B cell (primary cell): ENCODE data around the gene TBXA2R. TPM values are rescaled to one million over a fixed set of nuclear protein-coding genes. Genes with fewer than 3 reads are reported as not detected.
"Not testable (repeated sequence)": the region's sequence is repeated elsewhere in the genome, so short reads cannot be mapped to it uniquely, and the experiment has no call there.

ENCODE experiments used
- ATAC-seq: fragments of 200-7000 bp; cut with Tn5 transposase; one replicate; pipeline ENCODE4 v1.10.0; 2021; ENCODE audit warnings: low read depth, mild to moderate bottlenecking, moderate number of reproducible peaks, moderate library complexity
- CTCF ChIA-PET: fragments of 350-600 bp; sonication (Branson Sonifier 250); formaldehyde crosslinking; loops from one replicate; lab custom pipeline; 2021; ENCODE audit warnings: antibody characterized with exemption, inconsistent platforms; lab: Charles Lee
- POLR2A ChIA-PET: fragments of 350-600 bp; sonication (Branson Sonifier 250); formaldehyde crosslinking; loops from one replicate; lab custom pipeline; 2021; ENCODE audit warnings: antibody characterized with exemption; lab: Charles Lee
- DNase-seq: peaks from one replicate; pipeline ENCODE4 v3.0.0; 2013
- H2AFZ ChIP-seq: 2 replicates; pipeline ENCODE4 v1.6.1; 2012; ENCODE audit warnings: mild to moderate bottlenecking, low read depth, low read length; ENCODE audit not compliant: insufficient read depth, poor library complexity, severe bottlenecking
- H3K27ac ChIP-seq, 2 donors: 1 replicate in 1 of 2; 2 replicates in 1 of 2; pipeline ENCODE4 v1.5.1; 2012 to 2013; ENCODE audit warnings: low read length in 2 of 2, mild to moderate bottlenecking in 2 of 2, moderate library complexity in 1 of 2
- H3K27me3 ChIP-seq, 4 experiments: fragments of 200-600 bp in 1 of 4; sonication (generic) in 1 of 4; replicated peaks in 1 of 4; 1 replicate in 2 of 4; 2 replicates in 2 of 4; pipeline versions ENCODE4 v1.6.1 to v1.7.0; 2013 to 2016; ENCODE audit warnings: low read length in 3 of 4, mild to moderate bottlenecking in 2 of 4, mixed read lengths in 1 of 4, moderate library complexity in 1 of 4; ENCODE audit not compliant: insufficient read depth in 4 of 4, control insufficient read depth in 3 of 4; ENCODE audit errors: control extremely low read depth in 1 of 4
- H3K36me3 ChIP-seq, 2 experiments: replicated peaks in 1 of 2; 1 replicate in 1 of 2; 2 replicates in 1 of 2; pipeline versions ENCODE4 v1.6.1 to v1.7.1; 2013; ENCODE audit warnings: low read length in 1 of 2; ENCODE audit not compliant: insufficient read depth in 2 of 2, control insufficient read depth in 1 of 2; ENCODE audit errors: control extremely low read depth in 1 of 2, extremely low read depth in 1 of 2
- H3K4me1 ChIP-seq, 2 donors: fragments of 200-600 bp in 1 of 2; sonication (generic) in 1 of 2; 1 replicate in 1 of 2; 2 replicates in 1 of 2; pipeline versions ENCODE4 v1.5.1 to v1.6.1; 2013 to 2017; ENCODE audit warnings: low read length in 2 of 2; ENCODE audit not compliant: control insufficient read depth in 2 of 2, insufficient read depth in 2 of 2
- H3K4me2 ChIP-seq: replicated peaks from 2 replicates; pipeline ENCODE3; 2012; ENCODE audit warnings: mild to moderate bottlenecking, low read depth, low read length; ENCODE audit not compliant: poor library complexity, severe bottlenecking
- H3K4me3 ChIP-seq, 5 experiments: fragments of 200-600 bp in 1 of 5; sonication (generic) in 1 of 5; 1 replicate in 3 of 5; 2 replicates in 2 of 5; pipeline versions ENCODE4 v1.5.1 to v1.7.0; 2011 to 2016; ENCODE audit warnings: low read length in 4 of 5, mild to moderate bottlenecking in 4 of 5, low read depth in 2 of 5, control low read depth in 1 of 5, moderate library complexity in 1 of 5; ENCODE audit not compliant: insufficient read depth in 1 of 5; ENCODE audit errors: control extremely low read depth in 1 of 5, extremely low read depth in 1 of 5
- H3K79me2 ChIP-seq: fragments of 200-600 bp; sonication (generic); one replicate; pipeline ENCODE4 v1.6.0; 2016; ENCODE audit warnings: low read length; ENCODE audit not compliant: control insufficient read depth, insufficient read depth
- H3K9ac ChIP-seq: fragments of 200-600 bp; sonication (generic); 2 replicates; pipeline ENCODE4 v1.6.1; 2017; ENCODE audit warnings: mild to moderate bottlenecking, low read length, moderate library complexity
- H3K9me3 ChIP-seq, 3 donors: one replicate each; pipeline versions ENCODE4 v1.6.1 to v1.7.1; 2013; ENCODE audit warnings: low read length in 2 of 3; ENCODE audit not compliant: control insufficient read depth in 2 of 3, insufficient read depth in 1 of 3; ENCODE audit errors: control extremely low read depth in 1 of 3
- H4K20me1 ChIP-seq: 2 replicates; pipeline ENCODE4 v1.6.0; 2012; ENCODE audit warnings: mild to moderate bottlenecking, low read length; ENCODE audit not compliant: insufficient read depth, control insufficient read depth, poor library complexity, severe bottlenecking
- H3K27ac Mint-ChIP-seq: one replicate; pipeline ENCODE4 v1.8.0; 2021; ENCODE audit warnings: mixed read lengths
- H3K27me3 Mint-ChIP-seq: one replicate; pipeline ENCODE4 v1.8.0; 2021; ENCODE audit warnings: mixed read lengths
- H3K4me1 Mint-ChIP-seq: one replicate; pipeline ENCODE4 v1.8.0; 2021; ENCODE audit warnings: mixed read lengths
- H3K4me3 Mint-ChIP-seq: one replicate; pipeline ENCODE4 v1.8.0; 2021; ENCODE audit warnings: mixed read lengths
- H3K9me3 Mint-ChIP-seq: one replicate; pipeline ENCODE4 v1.8.0; 2022; ENCODE audit warnings: mixed read lengths; ENCODE audit not compliant: insufficient read depth
- CTCF ChIP-seq: fragments of 200-600 bp; IDR thresholded peaks from one replicate; pipeline ENCODE4 v1.8.0; 2022; ENCODE audit warnings: antibody characterized with exemption, mild to moderate bottlenecking
- EZH2 ChIP-seq: IDR thresholded peaks from 2 replicates; pipeline ENCODE4 v1.6.1; 2012; ENCODE audit warnings: borderline replicate concordance, low read depth, mild to moderate bottlenecking, moderate library complexity, low read length; ENCODE audit not compliant: insufficient read depth, poor library complexity, severe bottlenecking
- WGBS: methylation state at CpG from one replicate; pipeline ENCODE4 v1.1.5; 2013; ENCODE audit warnings: missing lambda C conversion rate; ENCODE audit not compliant: insufficient coverage; 5-methylcytosine and 5-hydroxymethylcytosine counted together
- intact Hi-C: fragments of 100-400 bp; cut with micrococcal nuclease; formaldehyde crosslinking; loops from one replicate; pipeline ENCODE4 v1.10.0; 2022
- polyA plus RNA-seq: library from polyadenylated mRNA; depleted of rRNA; stranded (reverse); fragments of >200 nt; gene quantifications from 2 replicates; pipeline ENCODE4 v1.2.3, GENCODE V29; 2012
- total RNA-seq, 2 donors: library from RNA; stranded (reverse); fragments of 120-200 nt in 1 of 2; gene quantifications; 1 replicate in 1 of 2; 2 replicates in 1 of 2; pipeline versions ENCODE4 v1.2.3 to v1.2.4, GENCODE V29; 2013 to 2022

TBXA2R gene
- total and polyA plus RNA-seq, 2 donors (not counting 1 experiment from before 2014, with no cell fraction given), result 3.9 to 7.9 TPM

GRCh38 chr19:3570042-3570441, 36.6 kb downstream of the TBXA2R start:
- intact Hi-C loops, result loop anchor here (5.0 kb wide), 1 partner anchor 192 kb away; the partner anchor contains the start of genes APBA3 and MRPL54
- not testable (repeated sequence) for H3K27me3 Mint-ChIP-seq, ATAC-seq, H3K4me3 ChIP-seq, H3K9ac ChIP-seq, H3K9me3 Mint-ChIP-seq, H3K36me3 ChIP-seq, H3K27me3 ChIP-seq, H3K79me2 ChIP-seq, DNase-seq, H3K27ac Mint-ChIP-seq, H3K27ac ChIP-seq, H3K4me2 ChIP-seq, H4K20me1 ChIP-seq, H3K4me3 Mint-ChIP-seq, H2AFZ ChIP-seq
- ChIA-PET CTCF (interaction anchor here (0.7 to 1.4 kb wide), 3 partner anchors 13 to 48 kb away, joined by 3 read pairs; no protein-coding TSS in a partner anchor), POLR2A (interaction anchor here (0.7 kb wide), 2 partner anchors 11 to 35 kb away, joined by 4 to 7 read pairs; no protein-coding TSS in a partner anchor)
- Histone ChIP-seq H3K4me1 (peaks cover 12 to 18% of the 10 kb centered on the region in 2 donors), H3K9me3 (peaks cover 0 to 15% (median 0%) of the 10 kb centered on the region in 3 donors)
- peaks cover 13% of the 10 kb centered on the region for H3K4me1 Mint-ChIP-seq
- WGBS, result no CpG with 5 or more reads among the region's 11 CpGs

- Histone ChIP-seq H3K4me1 (peaks cover 4 to 5% of the 10 kb centered on the region in 2 donors), H3K79me2 (no peaks in the 10 kb centered on the region), H3K27ac (no peak overlapping the region), H3K4me3 (no peak overlapping the region), H3K4me2 (no peak overlapping the region), H3K27me3 (no peaks in the 10 kb centered on the region), H3K9ac (no peak overlapping the region), H3K36me3 (no peaks in the 10 kb centered on the region), H2AFZ (no peak overlapping the region), H4K20me1 (no peaks in the 10 kb centered on the region), H3K9me3 (no peaks in the 10 kb centered on the region)
- ChIA-PET POLR2A (interaction anchor here (0.6 to 0.7 kb wide), 2 partner anchors 15 to 1348 kb away, joined by 3 to 4 read pairs; no protein-coding TSS in a partner anchor), CTCF (no interaction called here)
- Mint-ChIP-seq H3K4me1 (peaks cover 4% of the 10 kb centered on the region), H3K27me3 (no peaks in the 10 kb centered on the region), H3K27ac (no peak overlapping the region), H3K9me3 (no peaks in the 10 kb centered on the region), H3K4me3 (no peak overlapping the region)
- TF ChIP-seq EZH2, result no peak
- no peak for TF ChIP-seq CTCF
- WGBS, result 92% methylated on average over 19 of the region's 19 CpGs
- ATAC-seq, result no peak
- no peak for DNase-seq
- intact Hi-C loops, result no loop called here
Observed at GRCh38 chr19:3565139-3565538, 41.5 kb downstream of the TBXA2R start.
